DND-41 (cell line): ENCODE data around the gene PKNOX1.

Source experiments
- CTCF ChIP-seq: IDR thresholded peaks from 2 replicates; pipeline ENCODE4 v1.5.1; 2012; ENCODE audit warnings: borderline replicate concordance, low read length, moderate library complexity, mild to moderate bottlenecking; ENCODE audit not compliant: poor library complexity, severe bottlenecking; ENCODE audit errors: extremely low read depth
- EZH2 ChIP-seq: IDR thresholded peaks from 3 replicates; pipeline ENCODE4 v1.6.1; 2012; ENCODE audit warnings: borderline replicate concordance, low read depth, mild to moderate bottlenecking, moderate library complexity, low read length, inconsistent platforms; ENCODE audit not compliant: severe bottlenecking

- no peak for TF ChIP-seq CTCF
- no peak for TF ChIP-seq EZH2
Observed at GRCh38 chr21:42989816-42990650, 15.7 kb downstream of the PKNOX1 start.
